Uterus (tissue), 2 donors: ENCODE data around the gene CAMTA1.

Source experiments
- CTCF ChIP-seq, 4 experiments: fragments of 200-600 bp in 2 of 4; fragments of 450-650 bp in 2 of 4; sonication (generic) in 2 of 4; IDR thresholded peaks; one replicate each; pipeline ENCODE4 v1.5.1; 2016 to 2019; ENCODE audit warnings: antibody characterized with exemption in 4 of 4, mild to moderate bottlenecking in 2 of 4, moderate library complexity in 1 of 4
- POLR2A ChIP-seq, 2 donors: fragments of 450-650 bp; IDR thresholded peaks; one replicate each; pipeline ENCODE4 v1.6.1; 2016; ENCODE audit warnings: antibody characterized with exemption in 2 of 2, mild to moderate bottlenecking in 1 of 2, moderate library complexity in 1 of 2

GRCh38 chr1:6782151-6782550 is 3.1 kb upstream of the CAMTA1 start:
- TF ChIP-seq POLR2A (IDR thresholded peaks at IDR 0.05) (no peak), CTCF (IDR thresholded peaks at IDR 0.05) (no peak)
